GM19463 (cell line): ENCODE results near the gene KCNQ2.

Experiments
- ATAC-seq: cut with Tn5 transposase; IDR thresholded peaks from one replicate; pipeline ENCODE4 v1.9.1; 2021; ENCODE audit warnings: mild to moderate bottlenecking, moderate library complexity; ENCODE audit not compliant: unreplicated experiment

The KCNQ2 gene

DNA sequence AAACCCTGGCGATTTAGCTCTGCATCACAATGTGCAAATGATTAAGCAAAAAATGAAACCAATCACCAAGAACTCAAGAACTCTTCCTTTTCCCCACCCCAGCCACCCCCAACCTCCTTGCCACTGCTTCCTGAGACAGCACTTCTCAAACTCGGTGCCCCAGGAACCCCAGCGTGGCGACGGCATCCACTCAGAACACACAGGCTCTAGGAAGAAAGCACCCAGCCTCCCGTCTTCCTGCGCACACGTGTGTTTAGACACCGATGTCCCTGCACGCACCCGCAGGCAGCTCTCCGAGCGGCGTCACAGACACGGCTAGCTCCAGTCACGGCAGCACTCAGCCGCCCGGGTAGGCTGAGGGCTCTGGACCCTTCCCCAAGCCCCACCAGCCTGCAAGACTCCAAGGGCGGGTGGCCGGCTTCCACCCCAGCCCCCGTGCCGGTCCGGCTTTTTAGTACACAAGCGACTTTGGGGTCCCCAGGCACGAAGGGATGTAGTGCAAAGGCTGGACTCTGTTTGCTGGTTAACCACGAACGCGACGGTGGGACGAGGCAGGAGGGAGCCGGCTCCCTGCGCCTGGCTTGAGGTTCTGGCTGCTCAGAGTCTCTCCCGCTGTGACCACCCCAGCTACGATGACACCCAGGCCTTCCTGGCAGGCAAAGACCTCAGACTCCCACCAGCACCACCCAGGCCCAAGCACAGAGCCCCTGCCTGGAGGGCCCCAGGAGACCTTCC, 51.9 kb downstream of the KCNQ2 start:
- no peak for ATAC-seq

DNA sequence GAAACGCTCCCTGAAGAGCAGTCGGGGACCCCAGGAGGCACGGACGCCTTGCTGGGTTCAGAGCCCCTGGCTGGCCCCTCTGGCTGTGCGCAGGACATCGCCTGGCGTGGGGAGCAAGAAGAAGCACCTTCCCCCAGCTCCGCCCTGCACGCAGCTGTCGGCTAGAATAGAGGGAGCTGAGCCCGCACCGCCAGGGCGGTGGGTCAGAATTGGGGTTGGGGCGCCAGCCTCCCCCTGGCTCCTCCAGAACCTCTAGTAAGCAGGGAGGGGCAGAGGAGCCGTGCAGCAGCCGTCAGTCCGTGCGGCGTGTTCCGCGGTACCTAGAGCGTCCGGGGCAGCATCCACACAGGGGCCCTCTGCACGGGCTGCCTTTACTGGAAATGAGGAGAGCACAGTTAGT, 53.2 kb downstream of the KCNQ2 start:
- ATAC-seq, result no peak

DNA sequence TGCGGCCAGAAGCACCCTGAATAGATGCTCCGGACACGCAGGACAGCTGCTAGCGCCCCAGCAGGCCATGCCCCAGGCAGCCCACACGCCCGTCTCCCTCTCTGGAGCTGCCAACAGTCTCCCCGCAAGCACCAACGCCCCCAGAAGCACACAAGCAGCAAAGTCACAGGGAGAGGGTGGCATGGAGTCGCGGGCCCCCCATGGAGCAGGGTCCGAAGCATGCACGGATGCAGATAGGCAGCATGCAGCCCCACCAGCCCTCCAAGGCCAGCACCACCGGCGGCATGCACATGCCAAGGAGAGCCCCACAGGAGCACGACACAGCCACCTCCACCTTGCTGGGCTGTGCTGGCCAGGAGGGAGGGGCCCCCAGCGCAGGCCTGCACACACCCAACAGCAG, 53.8 kb downstream of the KCNQ2 start:
- ATAC-seq, result no peak

DNA sequence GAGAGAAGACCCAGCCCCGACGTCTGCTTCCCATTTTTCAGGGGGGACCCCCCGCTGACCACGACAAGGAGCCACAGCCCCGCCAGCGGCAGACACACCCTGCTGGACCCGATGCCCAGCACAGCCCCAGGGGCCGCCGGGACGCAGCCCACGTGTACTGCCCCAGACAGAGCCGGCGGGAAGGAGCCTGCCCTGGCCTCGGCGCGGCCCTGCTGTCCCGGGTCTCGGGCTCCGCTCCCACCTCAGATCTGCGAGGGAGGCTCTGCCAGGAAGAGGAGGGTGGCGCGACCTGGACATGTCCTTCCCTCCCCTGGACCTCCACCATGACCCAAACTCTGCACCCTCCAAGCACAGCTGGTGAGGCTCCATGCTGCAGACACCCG, 54.7 kb downstream of the KCNQ2 start:
- no peak for ATAC-seq

DNA sequence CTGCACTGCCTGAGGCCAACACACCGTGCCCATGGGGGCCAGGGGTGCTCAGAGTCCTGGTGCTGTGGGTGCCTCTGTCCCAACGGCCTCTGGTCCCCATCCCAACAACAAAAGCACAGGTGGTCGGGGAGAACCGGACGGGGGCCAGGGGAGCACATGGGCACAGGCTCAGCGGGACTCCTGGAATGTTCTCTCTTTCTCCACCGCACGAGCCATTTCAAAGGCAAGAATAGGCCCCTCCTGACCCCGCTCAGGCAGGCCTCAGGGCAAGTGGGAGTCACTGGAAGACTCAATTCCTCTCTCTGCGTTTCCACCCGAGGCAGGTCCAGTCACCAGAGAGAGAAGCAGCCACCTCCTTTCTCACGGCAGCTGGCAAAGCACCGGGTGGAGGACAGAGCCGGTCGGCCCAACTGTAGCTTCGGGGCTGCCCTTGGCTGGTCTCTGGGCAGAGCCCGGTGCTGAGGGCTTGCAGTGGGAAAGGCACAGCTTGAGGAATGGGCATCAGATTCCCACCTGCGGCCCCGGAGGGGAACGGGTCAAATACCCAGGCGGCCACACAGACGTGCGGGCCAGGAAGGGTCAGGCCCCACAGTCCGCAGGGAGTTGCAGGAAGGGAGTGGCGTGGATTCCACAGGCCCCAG, 55.2 kb downstream of the KCNQ2 start:
- ATAC-seq, result no peak

DNA sequence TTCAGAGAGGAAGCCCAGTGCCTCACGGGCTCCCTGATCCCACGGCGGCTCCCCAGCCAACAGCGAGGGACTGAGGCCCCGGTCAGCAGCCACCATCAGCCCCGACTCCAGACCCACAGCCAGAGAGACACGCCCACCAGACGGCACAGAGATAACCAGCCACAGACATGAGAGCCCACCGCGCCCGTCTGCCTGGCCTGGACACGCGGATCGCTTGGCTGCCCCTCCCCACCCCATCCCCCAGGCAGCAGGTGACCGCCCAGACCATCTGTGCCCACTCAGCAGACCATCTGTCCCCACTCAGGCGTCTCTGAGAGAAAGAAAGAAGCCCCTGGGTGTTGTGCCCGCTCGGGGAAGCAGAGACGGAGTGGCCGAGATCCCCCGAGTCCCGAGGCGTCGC, 55.8 kb downstream of the KCNQ2 start:
- ATAC-seq, result no peak

DNA sequence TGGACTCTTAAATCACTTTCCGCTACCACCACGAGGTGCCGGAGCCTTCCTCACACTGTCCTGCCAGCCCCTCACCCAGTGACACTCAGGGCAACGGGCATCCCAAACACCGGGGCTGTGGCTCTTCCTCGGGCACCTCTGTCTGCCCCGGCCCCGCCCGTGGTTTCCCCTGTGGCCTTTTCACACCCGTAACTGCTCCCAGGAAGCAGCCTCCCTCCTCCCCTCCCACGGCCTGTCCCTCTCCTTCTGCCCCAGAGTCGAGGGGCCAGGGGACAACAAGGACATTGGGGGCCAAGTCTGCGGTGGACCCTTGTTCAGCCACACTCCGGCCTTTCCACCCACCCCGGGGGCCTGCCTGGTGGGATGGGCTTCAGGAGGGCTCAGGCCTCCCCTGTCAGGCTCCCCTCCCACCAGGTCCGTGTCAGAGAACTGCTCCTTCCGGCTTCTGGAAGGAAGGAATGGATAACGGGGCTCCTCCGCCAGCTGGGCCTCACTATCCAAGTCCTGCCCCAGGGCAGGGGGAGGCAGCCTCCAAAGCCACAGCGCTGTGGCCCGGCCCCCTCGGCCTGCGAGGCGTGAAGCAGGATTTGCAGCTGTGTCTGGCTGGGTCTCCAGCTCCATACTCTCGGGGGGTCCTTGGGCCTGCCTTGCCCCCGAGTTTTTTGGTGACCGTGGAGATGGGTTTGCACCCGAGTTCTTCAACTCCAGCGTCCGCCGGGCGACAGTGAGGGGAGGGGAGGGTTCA, 56.6 kb downstream of the KCNQ2 start:
- no peak for ATAC-seq

DNA sequence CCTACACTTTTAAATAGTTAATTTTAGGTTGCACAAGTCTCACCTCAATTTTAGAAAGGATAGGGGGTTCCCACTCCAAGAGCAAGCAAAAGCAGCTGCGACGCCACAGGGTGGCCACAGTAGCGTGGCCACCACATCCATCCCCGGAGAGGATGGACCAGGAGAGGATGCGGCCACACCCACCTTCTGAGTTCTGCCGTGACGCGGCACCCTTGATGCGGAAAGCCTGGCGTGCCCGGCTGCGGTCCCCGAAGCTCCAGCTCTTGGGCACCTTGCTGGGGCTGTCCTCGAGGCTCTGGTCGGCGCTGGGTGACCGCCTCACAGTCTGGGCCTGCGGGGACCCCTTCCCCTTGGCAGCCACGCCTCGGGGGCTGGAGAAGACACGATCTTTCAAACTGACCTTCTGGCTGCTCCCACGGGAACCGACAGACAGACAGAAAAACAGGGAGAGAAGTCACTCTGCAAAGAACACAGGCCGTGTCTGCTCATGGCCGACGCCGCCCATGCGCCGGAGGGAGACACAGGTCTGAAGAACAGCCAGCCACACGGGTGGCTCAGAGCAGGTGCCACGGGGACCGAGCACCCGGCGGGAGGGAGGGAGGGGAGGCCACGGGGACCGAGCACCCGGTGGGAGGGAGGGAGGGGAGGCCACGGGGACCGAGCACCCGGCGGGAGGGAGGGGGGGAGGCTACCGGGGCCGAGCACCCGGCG, 57.6 kb downstream of the KCNQ2 start:
- ATAC-seq, result no peak

DNA sequence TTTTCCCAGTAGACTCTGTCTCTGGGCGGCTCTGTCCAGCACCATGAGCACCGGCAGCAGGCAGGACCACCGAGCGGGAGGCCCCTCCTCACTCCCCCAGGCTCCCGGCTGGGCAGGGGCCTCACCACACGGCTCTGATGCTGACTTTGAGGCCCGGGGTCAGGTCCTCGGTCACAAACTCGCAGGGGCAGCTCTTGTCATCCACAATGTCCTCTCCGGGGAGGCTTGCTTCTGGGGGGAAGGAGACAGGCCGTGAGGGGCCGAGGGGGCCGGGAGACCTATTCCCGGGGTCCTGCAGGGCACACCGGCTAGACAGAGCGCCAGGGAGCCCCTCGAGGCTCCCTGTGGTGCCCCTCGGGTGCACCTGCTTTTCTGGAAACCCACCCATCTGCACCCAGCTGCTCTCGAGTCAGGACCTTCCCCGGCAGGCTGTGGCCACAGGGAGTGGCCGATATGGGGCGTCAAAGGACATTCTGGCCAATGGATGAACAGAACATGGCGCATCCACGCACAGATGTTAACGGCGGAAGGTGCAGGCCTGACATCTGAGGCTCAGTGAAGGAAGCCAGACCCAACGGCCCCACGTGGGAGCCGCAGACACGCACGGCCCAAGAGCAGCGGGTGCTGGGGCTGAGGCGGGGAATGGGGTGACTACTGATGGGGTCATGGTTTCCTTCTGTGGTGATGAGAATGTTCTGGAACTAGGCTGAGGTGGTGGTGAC, 58.3 kb downstream of the KCNQ2 start:
- no peak for ATAC-seq

DNA sequence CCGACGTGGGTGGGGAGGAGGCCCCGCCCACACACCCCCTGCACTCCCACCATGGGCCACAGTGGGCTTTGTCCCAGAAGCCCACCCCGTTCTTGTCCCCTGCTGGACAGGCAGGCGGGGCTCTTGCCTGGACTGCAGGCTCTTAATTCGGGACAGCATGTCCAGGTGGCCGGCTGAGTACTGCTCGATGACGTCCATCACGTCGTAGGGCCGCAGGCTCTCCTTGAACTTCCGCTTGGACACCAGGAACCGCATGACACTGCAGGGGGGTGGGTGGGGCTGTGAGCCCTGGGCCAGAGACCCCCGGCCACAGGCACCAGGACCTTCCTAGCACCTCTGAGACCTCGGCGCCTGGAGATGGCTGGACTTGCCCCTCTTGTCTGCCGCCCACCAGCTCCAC, 59.1 kb downstream of the KCNQ2 start:
- ATAC-seq, result no peak

DNA sequence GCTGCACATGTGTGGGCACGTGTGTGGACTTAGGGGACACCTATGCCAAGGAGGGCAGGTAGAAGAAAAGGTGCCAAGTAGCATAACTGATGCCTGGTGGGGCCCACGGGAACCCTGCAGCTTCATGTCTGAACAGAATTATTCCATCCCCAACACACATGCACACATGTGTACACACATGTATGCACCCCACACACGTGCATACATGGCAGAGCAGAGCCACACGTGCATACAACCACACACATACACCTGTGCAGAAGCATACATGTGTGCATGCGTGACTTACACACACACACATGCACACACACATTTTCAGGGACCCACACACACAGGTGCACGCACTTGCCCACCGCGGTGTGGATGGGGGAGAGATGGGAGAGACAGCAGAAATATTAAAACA, 59.6 kb downstream of the KCNQ2 start:
- no peak for ATAC-seq

DNA sequence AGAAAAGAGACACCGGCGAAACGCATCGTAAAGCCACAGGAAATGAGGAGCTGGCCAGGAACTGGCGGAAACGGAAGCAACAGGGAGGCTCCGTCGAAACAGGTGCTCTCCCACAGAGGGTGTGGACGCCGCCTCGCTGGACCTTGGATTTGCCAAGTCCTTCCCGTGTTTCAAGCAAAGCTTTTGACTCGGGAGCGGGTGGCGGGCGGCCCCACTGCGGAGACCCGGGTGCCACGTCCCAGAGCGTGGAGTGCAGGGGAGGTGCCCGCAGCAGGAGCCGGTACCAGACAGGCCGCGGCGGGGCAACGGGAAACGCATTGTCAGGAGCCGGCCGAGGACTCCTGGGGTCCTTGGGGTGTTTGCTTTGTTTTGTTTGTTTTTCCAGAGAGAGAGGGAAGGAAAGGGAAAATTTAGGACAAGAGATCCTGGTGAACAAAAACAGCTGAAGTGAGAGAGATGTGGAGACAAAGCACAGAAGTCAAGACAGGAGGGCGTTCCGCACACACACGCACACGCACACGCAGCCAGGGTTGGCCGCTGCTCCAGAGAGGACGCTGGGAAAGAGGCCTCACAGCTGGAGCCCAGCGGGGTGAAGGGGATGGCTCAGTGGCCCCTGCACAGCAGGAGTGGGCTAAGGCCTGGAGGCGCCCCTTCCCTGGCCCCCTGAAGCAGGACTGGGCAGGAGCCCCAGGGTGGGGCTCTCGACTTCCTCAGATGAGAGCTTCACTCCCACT, 60.4 kb downstream of the KCNQ2 start:
- no peak for ATAC-seq

DNA sequence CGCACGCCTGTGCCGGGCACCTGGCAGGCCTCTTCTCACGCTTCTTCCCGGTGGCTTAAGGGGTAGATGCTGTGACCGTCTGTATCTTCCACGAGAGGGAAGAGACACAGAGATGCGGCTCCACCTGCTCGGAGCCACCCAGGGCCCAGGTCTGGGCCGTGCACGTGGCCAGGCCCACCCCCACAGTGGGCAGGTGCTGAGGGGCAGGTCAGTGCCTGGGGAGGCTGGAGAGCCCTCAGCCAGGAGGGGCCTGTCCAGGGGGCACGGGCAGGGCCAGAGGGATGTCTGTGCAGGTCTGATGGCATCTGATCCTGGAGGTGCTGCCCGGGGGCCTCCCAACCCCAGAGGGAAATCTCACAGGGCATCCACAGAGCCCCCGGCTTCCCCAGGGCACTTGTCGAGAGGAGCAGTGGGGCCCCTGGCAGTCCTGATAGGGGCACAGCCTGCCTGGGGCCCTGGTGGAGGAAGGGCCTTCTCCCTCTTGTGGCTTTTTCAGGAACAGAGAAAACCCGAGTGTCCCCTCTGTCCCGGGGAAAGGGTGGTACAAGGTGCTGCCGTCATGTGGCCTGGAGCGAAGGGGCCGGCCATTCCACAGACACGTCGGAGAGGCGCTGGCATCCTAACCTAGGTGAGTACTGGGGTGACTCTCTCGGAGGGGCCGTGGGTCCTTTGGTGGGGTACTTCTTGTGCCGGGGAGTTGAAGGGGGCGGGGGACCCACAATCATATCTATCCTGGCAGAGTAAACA, 61.1 kb downstream of the KCNQ2 start:
- ATAC-seq, result no peak

DNA sequence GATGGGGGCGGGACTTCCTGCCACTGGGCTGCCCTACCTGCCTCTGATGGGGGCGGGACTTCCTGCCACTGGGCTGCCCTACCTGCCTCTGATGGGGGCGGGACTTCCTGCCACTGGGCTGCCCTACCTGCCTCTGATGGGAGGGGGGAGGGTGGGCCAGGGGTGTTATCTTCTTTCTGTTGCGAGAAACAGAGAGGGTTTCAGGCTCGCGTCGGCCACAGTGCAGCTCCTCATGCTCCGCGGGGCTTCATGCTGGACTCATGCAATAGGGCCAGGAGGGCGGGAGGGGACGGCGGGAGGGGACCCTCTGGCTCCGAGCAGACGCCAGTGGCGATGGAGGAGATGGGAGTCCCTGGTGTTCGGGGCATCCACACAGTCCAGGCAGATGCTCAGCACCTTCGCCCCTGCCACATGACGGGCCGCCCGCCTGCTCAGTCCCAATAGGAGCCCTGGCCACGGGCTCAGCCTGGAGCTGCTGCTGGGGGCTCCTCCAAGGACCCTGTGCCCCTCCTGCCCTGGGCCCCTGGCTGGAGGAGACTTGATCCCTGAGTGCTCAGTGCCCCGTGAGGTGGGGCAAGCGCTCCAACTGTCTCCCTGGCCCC, 62.5 kb downstream of the KCNQ2 start:
- no peak for ATAC-seq

DNA sequence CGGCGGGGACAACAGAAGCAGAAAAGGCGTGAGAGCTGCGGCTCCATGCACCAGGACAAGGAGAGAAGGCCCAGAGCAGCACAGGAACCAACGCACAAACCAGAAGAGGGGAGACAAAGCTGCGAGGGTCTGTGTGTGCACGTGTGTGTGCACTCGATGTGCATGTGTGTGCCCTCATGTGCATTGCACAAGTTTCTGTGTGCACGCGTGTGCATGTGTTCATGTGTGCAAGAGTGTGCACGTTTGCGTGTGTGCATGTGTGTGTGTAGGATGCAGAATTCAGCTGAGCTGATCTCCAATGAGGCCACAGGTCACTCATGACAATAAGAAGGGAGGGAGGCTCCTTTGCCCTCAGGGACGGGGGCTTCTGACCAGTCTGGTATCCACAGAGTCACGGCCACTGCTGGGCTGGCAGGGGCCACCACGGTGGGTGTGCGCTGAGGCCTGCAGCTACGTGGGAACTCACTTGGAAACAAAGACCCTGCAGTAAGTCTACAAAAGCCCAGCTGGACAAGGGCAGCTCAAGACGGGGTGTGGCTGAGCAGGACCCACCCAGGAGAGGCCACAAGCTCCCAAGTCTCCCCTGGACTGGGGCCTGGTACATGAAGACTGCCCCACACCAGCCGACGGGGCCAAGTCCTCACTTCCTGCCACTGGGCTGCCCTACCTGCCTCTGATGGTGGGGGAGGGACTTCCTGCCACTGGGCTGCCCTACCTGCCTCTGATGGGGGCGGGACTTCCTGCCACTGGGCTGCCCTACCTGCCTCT, 63.2 kb downstream of the KCNQ2 start:
- no peak for ATAC-seq

DNA sequence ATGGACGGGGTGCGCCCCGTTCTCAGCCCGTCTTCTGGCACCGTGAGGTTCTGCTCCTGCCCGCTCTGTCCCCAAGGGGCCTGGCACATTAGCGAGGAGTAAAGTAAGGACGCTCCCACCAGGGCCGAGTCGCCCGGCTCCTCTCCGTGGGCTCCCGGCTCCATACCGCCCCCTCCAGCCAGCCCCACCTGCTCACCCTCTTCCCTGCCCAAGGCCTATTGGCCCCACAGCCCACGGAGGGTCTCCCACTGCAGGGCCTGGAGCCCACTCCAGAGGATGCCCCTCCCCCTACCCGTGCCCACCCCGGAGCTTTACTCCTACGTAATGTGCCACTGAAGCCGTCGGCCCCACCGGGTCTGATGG, 63.8 kb downstream of the KCNQ2 start:
- ATAC-seq, result no peak

DNA sequence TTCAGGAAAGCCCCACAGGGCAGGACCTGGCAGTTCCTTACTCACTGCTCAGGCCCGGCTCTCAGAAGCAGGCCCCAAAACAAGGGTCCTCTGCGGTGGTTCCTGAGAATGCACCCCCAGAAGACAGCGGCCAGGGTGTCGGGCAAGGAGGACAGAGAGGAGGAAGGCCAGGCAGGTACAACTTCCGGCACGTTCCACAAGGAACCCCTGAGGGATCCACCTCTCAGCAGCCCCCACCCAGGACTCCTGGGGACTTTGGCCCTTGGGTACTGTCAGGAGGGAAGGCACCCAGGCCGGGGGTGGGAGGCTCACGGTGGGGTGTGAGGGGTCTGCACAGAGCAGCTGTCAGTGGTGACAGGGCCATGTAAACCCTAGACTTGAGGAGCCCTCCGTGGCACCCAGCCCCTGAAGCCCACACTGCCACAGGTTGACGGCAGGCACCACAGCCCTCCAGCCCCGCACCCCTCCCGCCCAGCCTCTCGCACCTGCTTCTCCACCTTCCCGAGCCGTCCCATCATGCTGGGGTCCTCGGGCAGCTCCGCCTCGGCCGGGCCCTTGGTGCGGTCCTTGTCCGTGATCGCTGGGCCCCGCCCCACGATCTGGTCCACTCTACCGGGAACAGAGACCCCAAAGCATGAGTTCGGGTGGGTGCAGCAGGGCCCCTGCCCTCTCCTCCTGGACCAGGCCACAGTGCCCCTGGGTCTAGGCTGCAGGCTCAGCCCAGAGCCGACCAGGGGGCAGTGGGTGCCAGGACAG, 64.3 kb downstream of the KCNQ2 start:
- ATAC-seq, result no peak
